Mucosa of descending colon (tissue), 3 donors: ENCODE measurements around the gene AFAP1. TPM values are rescaled to one million over a fixed set of nuclear protein-coding genes. Genes with fewer than 3 reads are reported as not detected.
A peak's percentile ranks its signal among the peaks of the same experiment; 100 is the strongest.

Source experiments
- ATAC-seq: fragments of 200-7000 bp; cut with Tn5 transposase; one replicate; pipeline ENCODE4 v1.9.1; 2020; ENCODE audit warnings: mild to moderate bottlenecking, moderate library complexity
- DNase-seq, 3 donors: peaks; one replicate each; pipeline ENCODE4 v3.0.0-alpha.2; 2020
- H3K36me3 ChIP-seq: fragments of 200-600 bp; one replicate; pipeline ENCODE4 v1.8.0; 2021; ENCODE audit warnings: low read depth, mild to moderate bottlenecking
- H3K4me1 ChIP-seq: fragments of 200-600 bp; one replicate; pipeline ENCODE4 v1.8.0; 2021; ENCODE audit warnings: low read depth, mild to moderate bottlenecking
- H3K4me3 ChIP-seq: fragments of 200-600 bp; one replicate; pipeline ENCODE4 v1.8.0; 2021; ENCODE audit warnings: mild to moderate bottlenecking
- H3K9me3 ChIP-seq: fragments of 200-600 bp; one replicate; pipeline ENCODE4 v1.8.0; 2021; ENCODE audit warnings: mild to moderate bottlenecking
- CTCF ChIP-seq: fragments of 200-600 bp; IDR thresholded peaks from one replicate; pipeline ENCODE4 v1.8.0; 2022; ENCODE audit warnings: antibody characterized with exemption, mild to moderate bottlenecking
- intact Hi-C, 2 donors: fragments of 100-400 bp; cut with DNase I in 1 of 2; cut with micrococcal nuclease in 1 of 2; formaldehyde crosslinking; loops; one replicate each; pipeline versions ENCODE4 v1.11.0 to v1.11.1; 2022; cut with DNase I, micrococcal nuclease
- total RNA-seq, 3 donors: library from RNA; stranded (reverse); fragmentation: NEBNext Ultra II Directional in 2 of 3; extraction: Animal tissue kit (Norgen Biotek cat#: 25700) in 2 of 3; gene quantifications; one replicate each; pipeline versions ENCODE4 v1.2.1 to v1.2.4, GENCODE V29; 2021 to 2023
- donor health status: DM: no; HTN: no; CAD: no; lungs with moderate emphysema.
- donor health status: DM: no; HTN: no; CAD: no.
- donor health status: DM: no; HTN: yes; CAD: no.

The AFAP1 gene
- total RNA-seq, 3 donors from 2014 or later = 31.4 to 59.1 (median 37.1) TPM

GRCh38 chr4:7973545-7973981, 33.9 kb upstream of the AFAP1 start:
- no peak for ATAC-seq

GRCh38 chr4:7971881-7972500, 32.3 kb upstream of the AFAP1 start:
- Histone ChIP-seq H3K9me3 (no peaks in the 10 kb centered on the region), H3K4me1 (peaks cover 31% of the 10 kb centered on the region), H3K4me3 (no peak overlapping the region), H3K36me3 (no peaks in the 10 kb centered on the region)
- DNase-seq (peak in 2 of 3 donors; percentile 67 to 70), ATAC-seq (peak; percentile 40)
- TF ChIP-seq CTCF = no peak
- intact Hi-C loops = no loop called here

More at GRCh38 chr4:7973545-7973981, 33.9 kb upstream of the AFAP1 start:
- intact Hi-C loops = no loop called here
- TF ChIP-seq CTCF = no peak
- Histone ChIP-seq H3K4me3 (no peak overlapping the region), H3K9me3 (no peaks in the 10 kb centered on the region), H3K4me1 (peaks cover 44% of the 10 kb centered on the region), H3K36me3 (peaks cover 3% of the 10 kb centered on the region)
- peak in 1 of 3 donors; percentile 42 for DNase-seq

GRCh38 chr4:7971159-7971631, 31.5 kb upstream of the AFAP1 start:
- peak in 2 of 3 donors; percentile 46 to 63 for DNase-seq
- intact Hi-C loops = no loop called here
- Histone ChIP-seq H3K4me1 (peaks cover 30% of the 10 kb centered on the region), H3K9me3 (no peaks in the 10 kb centered on the region), H3K36me3 (no peaks in the 10 kb centered on the region), H3K4me3 (no peak overlapping the region)
- TF ChIP-seq CTCF = no peak
- peak; percentile 13 for ATAC-seq

GRCh38 chr4:7970361-7970946, 30.8 kb upstream of the AFAP1 start:
- Histone ChIP-seq H3K4me1 (peaks cover 30% of the 10 kb centered on the region), H3K36me3 (no peaks in the 10 kb centered on the region), H3K9me3 (no peaks in the 10 kb centered on the region), H3K4me3 (no peak overlapping the region)
- peak; percentile 51 to 80 (median 78) for DNase-seq
- peak; percentile 52 for ATAC-seq
- TF ChIP-seq CTCF = no peak
- intact Hi-C loops = no loop called here

- H3K4me1 ChIP-seq = peaks cover 24% of the 10 kb centered on the region
- intact Hi-C loops = no loop called here
- ATAC-seq = no peak
- H3K9me3 ChIP-seq = no peaks in the 10 kb centered on the region
- TF ChIP-seq CTCF = no peak
- DNase-seq = no peak
- no peaks in the 10 kb centered on the region for H3K36me3 ChIP-seq
- H3K4me3 ChIP-seq = no peak overlapping the region
Observed at GRCh38 chr4:7968262-7968896, 28.7 kb upstream of the AFAP1 start.
